GM21529 (cell line): Measurements from ENCODE around the gene BDKRB2.

Experiments used
- ATAC-seq: cut with Tn5 transposase; IDR thresholded peaks from one replicate; pipeline ENCODE4 v1.9.1; 2021; ENCODE audit not compliant: unreplicated experiment

Gene BDKRB2

GRCh38 chr14:96176275-96176674 lies 28.4 kb upstream of the BDKRB2 start:
- ATAC-seq = no peak

- no peak for ATAC-seq
Observed at GRCh38 chr14:96176811-96177211, 27.8 kb upstream of the BDKRB2 start.

DNA sequence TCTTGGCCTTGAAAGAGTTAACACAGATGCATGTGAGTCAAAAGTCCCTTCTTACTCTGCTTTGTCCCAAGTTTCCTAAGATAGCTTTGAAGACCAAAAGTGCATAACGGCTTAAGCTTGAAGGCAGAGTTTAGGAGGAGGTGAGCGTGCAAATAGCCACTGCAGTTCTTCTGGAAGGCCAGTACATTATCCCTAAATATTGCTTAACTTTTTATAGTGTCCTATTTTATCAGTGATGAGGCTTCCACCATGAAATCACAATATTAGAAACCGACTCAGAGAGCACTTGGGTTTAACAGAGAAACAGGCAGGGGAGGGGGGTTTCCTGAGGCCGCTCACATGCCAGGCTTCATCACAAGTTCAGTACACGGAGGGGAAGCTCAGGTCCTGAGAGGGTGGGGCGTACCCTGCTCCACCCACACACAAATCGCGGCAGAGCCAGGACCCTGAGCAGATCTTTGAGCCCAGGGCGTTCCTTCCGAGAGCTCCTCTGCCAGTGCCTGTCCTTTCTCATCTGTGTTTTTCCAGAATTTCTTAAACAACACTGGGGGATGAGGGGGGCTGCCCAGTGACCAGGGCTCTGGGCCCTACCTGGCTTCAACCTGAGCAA lies 26.8 kb upstream of the BDKRB2 start:
- ATAC-seq = peak; percentile 70

DNA sequence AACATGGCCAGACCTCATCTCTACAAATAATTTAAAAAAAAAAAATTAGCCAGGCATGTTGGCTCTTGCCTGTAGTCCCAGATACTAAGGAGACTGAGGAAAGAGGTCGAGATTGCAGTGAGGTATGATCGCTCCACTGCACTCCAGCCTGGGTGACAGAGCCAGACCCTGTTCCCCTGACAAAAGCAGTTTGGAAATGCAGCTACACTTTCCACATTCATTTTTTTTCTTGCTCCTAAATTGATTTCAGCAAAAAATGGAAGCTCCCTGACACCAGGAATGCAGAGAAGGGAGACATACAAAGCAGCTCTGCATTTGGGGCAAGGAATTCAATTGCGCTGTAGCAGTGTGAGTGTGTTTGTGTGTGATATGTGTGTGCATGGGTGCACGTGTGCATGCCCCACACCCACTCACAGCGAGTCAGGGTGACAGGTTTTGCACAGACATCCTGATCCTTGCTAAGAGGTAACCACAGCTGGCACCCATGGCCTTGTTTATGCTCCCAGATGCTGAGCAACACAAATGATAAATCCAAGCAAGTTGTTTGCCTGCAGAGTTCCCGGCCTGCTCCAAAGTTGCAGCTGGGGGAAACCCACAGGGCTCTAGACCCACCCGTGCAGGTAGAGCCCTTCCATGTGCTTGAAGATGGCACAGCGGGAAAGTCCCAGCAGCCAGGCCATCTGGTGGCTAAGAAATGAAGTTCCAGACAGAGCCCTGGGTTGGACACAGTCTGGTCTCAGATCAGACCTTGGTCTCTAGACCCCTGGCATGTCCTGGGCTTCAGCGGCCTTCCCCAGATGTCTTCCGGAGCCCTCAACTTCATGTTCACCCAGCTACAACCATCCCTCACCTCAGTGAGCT lies 25.9 kb upstream of the BDKRB2 start:
- ATAC-seq = no peak

DNA sequence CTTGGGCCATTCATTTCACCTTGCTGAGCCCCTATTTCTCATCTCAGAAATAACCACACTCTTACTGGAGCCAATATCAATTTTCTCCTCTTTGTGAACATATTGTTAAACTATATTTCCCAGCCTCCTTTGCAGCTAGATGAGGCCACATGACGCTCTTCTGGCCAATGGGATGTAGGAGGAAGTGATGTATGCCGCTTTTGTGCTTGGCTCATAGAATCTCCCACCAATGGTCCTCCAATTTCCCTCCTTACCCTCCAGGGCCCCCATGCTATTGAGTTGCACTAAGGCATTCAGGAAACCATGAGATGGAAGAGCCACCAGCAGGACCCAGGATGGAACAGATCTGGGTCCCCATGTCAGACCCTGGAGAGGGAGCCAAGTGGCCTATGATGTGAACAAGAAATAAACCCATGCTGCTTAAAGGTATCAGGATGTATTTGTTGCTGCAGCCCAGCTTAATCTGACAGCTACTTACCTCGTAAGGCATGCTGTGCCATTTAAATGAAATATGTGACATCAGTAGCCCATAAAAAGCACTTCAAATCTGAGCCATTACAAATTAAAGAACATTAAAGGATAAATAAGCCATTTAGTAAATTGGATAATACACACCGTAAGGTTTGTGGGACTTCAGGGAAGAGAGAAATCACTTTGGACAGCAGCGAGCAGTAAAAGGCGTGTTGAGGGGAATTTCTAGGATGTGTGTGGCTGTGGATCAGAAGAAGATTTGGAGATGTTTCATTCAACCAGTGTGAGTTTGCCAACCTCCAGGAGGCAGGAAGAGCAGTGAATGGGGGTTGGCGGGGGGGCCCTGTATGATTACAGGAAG lies 24.4 kb upstream of the BDKRB2 start:
- no peak for ATAC-seq

GRCh38 chr14:96181186-96182056 lies 23.2 kb upstream of the BDKRB2 start:
- no peak for ATAC-seq

- no peak for ATAC-seq
Observed at GRCh38 chr14:96182546-96182945, 22.1 kb upstream of the BDKRB2 start.

DNA sequence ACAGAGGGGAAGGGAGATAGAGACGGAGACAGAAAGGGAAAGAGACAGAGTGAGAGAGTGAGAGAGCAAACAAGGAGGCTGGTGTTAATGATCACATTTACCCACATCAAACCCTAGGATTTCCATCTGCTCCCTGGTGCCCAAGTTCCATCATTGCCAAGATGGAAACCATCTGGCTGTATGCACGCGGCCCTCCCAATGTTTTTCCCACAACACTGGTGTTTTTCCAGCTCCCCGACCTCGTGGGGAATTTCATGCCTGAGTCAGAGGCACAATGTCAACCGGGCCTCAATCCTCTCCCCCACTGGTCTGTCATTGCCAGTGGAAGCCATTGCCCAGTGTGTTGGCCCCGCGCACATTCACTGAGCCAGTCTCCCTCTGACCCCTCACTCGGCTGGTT lies 19.9 kb upstream of the BDKRB2 start:
- no peak for ATAC-seq

DNA sequence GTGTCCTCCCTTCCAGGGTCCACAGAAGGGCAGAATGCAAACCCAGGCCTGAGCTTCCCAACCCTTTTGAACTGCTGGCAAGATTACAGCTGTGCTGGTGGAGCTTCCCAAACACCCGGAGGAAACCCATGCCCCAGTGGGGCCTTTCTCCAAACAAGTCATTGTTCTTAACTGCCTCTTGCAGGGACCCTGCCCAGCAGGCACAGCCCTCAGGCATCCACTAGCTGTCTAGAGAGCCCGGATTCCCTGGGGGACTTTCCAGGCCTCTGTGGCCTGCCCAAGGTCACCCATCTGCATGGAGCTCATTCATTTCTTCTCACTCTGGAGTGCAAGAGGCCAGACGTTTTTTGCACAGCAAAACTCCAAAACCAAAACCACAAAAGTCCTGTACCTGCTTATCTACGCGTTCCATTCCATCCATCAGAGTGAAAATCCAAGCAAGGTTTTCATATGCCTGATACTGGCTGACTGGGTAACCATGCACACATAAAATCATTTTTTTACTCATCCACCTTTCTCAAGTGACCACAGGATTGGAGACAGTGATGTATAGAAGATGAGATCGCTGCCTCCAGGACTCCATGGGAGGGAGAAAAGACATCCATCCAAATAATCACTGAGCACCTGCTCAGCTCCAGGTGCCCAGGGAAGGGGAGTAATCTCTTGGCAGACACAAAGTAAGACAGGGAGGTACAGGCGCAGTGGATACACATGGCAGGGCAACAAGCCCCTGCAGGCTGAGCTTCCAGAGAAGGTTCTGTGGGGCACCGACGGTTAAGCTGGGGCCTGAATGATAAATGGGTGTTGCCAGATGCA lies 17.2 kb upstream of the BDKRB2 start:
- no peak for ATAC-seq

DNA sequence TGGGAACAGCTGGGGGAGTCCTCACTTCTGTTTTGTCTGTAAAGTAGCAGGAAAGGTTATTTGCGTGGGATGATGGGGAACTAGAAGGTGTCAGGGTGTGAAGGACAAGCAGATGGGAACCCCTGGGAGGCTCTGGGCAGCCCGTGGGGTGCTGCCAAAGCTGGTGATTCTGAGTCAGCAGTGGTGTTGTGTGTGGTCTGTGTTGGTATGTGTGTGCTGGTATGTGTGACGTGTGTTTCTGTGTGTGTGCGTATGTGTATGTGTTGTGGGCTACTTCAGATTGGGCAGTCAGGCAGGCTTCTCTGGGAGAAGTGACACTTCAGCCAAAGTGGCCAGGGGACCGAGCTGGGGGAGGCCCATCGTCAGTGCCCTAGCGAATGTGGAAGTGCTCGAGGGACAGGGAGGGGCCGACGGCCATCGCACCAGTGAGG lies 15.3 kb upstream of the BDKRB2 start:
- ATAC-seq = no peak

DNA sequence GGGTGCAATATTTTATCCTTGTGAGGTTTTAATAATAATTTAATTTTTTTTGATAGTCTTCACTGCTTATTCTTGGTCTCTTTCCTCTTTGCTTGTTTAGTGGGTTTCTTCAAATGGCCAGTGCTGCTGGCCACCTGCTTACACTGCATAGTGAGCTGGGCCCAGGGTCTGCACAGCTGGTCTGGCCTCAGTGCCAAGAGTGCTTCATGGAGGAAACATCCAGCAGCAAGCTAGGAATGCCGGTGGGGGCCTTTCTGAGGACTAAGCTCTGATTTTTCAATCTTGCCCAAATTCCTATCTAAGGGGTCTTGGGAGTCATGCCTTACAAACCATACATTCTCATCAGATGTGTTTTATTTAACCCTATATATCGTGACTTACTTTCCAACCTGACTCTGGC lies 13.3 kb upstream of the BDKRB2 start:
- ATAC-seq = no peak

DNA sequence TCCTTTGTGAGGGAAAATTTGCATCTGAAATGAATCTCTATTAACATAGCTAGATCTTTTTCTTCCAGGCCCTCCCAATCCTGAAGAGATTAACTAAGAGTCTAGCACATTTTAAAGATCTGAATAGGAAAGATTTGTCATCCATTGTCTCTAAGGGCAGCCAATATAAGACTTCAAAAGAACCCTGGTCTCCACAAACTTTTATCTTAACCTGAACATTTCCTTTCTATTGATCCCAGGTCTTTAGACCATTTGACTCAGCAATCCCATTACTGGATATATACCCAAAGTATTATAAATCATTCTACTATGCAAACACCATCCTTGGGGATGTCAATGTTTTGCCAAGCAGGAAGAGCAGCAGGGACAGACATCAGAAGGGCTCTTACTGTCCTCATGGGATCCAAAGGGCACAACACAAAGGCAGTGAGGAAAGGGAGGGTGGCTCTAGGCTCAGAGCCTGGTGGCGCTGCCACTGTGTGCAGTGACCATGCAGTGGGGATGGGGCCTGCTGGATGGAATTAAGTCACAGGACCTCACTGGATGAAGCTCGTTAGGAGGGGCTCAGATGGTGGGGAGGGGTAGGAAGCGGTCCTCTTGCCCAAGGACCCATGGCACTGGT lies 12.7 kb upstream of the BDKRB2 start:
- ATAC-seq = no peak

DNA sequence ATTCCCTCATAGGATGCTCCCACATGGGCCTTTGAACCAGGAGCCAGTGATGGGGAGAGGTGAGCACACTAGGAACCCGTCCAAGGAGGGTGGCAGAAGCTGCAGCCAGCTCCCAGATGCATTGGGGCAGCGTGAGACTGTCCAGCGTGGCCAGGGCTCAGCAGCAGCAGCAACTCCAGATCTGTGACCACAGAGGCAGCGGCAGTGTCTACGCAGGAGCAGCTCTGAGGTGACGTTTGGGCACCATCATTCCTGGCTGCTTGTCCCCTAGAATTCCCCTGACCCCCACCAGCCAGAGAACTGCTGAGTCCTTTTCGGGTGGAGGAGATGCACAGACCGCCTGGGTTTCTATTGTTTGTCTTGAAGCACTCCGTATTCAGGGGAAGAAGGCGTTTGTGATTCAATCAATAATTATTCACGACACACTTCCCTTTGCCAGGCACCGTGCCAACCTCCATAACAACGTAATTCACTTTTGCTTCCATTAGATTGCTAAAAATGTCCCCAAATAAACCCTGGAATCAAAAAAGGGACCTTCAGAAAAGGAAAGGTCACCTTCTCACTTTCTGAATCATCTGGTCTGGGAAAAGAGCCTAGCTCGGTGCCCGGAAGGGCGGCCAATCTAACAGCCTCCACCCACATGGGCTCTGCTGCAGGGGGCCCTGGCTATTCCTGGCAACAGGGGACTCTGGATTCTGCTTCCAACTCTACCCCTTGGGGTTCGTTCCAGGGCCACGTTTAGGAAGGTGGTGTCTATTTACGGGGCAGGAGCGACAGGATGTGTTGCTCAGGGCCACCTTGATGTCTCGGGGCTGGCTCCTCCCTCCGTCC lies 11.4 kb upstream of the BDKRB2 start:
- ATAC-seq = no peak

DNA sequence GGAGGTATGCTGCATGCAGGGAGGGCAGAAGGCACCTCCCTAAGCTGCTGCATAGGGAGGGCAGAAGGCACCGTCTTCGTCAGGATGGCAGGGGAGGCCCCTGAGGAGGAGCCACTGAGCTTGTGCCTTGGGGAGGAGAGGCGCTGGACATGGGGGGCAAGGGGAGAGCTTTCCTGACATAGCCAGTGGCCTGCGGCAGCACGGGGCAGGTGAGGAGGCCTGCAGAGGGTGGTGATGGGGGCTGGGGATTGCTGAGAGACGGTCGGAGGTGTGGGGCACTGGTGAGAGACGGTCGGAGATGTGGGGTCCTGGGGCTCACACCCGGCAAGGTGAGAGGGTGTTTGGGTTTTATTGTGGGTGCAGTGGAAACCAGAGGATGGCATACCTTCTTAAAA lies 10.4 kb upstream of the BDKRB2 start:
- ATAC-seq = no peak

DNA sequence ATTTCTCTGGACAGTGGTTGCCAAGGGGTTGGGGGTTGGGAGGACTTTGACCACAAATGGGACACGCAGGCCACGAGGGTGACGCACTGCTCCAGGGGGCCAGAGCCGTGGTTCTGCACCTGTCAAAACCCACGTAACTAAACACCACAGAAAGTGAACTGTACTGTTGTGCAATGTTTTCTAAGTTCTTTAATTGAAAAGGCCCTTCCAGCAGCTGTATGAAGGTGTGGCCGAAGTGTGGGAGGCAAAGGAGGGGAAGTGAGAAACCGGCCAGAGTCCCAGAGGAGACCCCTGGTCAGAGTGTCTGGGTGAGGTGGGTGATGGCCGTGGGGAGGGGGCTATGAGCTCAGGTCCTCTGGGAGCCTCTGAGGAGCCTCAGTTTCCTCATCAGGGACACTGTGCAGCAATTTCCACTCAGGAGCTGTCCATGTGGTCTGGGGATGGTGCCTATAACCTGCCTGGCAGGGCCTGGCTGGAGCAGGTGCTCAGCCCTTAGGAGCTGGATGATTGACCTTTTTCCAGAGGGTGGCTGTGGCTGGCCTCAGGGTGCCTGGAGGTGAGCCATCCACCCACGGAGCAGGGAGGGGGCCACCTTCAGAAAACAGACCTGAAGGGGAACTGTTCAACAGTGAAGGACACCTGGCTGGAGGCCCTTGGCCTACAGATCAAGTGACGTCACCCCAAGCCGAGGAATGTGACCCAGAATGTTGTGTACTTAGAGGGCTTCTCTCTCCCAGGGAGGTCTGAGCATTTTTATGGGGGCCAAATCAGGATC lies 9.8 kb upstream of the BDKRB2 start:
- peak; percentile 48 for ATAC-seq

DNA sequence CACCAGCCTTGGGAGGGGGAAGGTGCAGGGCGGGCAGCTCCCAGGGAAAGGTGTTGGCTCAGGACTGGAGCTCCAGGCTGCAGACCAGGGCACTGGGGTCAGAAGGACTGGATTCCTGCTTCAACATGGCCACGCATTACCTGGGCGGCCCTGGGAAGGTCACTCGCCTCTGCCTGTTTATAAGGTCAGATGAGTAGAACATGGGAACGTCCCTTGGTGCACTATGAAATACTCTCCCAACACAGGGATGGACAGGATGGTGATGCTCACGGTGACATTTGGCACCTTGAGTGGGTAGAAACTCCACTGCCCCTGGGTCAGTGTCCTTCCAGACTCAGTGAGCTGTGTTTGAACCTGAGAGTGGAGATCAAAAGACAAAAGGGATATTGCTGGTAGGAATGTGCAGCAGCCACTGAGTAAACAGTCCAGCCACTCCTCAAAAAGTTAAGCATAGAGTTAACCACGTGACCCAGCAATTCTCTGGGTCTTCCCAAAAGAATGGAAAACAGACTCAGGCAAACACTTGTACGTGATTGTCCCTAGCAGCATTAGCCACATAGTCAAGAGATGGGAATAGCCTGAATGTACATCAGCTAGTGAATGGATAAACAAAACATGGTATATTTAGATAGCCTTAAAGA lies 9.1 kb upstream of the BDKRB2 start:
- ATAC-seq = no peak

- ATAC-seq = no peak
Observed at GRCh38 chr14:96197163-96197852, 7.3 kb upstream of the BDKRB2 start.
